Activated naive CD4-positive, alpha-beta T cell treated with anti-CD3 and anti-CD28 coated beads, Interleukin-2, amount 50 U/mL, for 24 hours (primary cell): ENCODE measurements around the gene CCDC27.
A peak's percentile ranks its signal among the peaks of the same experiment; 100 is the strongest.

Source experiments
- H3K27ac Mint-ChIP-seq: one replicate; pipeline ENCODE4 v1.8.0; 2021; ENCODE audit warnings: mild to moderate bottlenecking, mixed read lengths
- H3K27me3 Mint-ChIP-seq: one replicate; pipeline ENCODE4 v1.8.0; 2021; ENCODE audit warnings: mixed read lengths
- H3K36me3 Mint-ChIP-seq: one replicate; pipeline ENCODE4 v1.8.0; 2021; ENCODE audit warnings: mixed read lengths
- H3K4me1 Mint-ChIP-seq: one replicate; pipeline ENCODE4 v1.8.0; 2021; ENCODE audit warnings: mixed read lengths
- H3K4me3 Mint-ChIP-seq: one replicate; pipeline ENCODE4 v1.8.0; 2021; ENCODE audit warnings: mild to moderate bottlenecking, mixed read lengths
- H3K9me3 Mint-ChIP-seq: one replicate; pipeline ENCODE4 v1.8.0; 2021; ENCODE audit warnings: mixed read lengths

CCDC27 gene

DNA sequence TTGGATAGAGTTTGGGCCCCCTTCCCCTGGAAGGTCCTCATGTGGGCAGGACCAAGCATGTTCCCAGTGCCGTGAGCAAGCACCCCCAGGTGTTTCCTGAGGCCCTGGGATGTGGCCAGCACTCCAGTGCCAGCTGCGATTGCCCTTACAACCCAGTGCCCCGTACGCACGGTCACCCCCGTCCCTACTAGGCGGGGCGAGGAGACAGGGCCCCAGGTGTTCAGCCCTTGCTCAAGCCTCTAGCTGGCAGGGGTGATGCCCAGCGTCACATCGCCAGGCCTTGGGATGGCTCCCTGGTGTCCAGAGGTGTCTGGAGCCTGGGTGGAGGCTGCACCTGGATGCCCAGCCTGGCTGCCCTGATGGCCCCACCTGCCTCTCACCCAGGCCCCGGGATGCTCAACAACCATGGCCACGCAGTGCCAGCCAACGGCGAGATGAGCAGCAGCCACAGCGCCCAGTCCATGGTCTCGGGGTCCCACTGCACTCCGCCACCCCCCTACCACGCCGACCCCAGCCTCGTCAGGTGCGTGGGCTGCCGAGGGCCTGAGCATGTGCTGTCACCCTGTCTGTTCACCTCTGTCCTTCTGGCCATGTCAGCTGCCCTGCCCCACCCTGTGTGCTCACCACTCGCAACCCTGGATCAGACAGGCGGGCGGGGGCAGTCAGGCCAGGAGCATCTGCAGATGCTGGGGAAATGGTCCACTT, 21.6 kb upstream of the CCDC27 start:
- H3K27me3 Mint-ChIP-seq: peaks cover 1% of the 10 kb centered on the region
- no peak overlapping the region for H3K4me3 Mint-ChIP-seq
- no peak overlapping the region for H3K27ac Mint-ChIP-seq
- no peaks in the 10 kb centered on the region for H3K9me3 Mint-ChIP-seq
- H3K4me1 Mint-ChIP-seq: no peaks in the 10 kb centered on the region
- H3K36me3 Mint-ChIP-seq: no peaks in the 10 kb centered on the region

DNA sequence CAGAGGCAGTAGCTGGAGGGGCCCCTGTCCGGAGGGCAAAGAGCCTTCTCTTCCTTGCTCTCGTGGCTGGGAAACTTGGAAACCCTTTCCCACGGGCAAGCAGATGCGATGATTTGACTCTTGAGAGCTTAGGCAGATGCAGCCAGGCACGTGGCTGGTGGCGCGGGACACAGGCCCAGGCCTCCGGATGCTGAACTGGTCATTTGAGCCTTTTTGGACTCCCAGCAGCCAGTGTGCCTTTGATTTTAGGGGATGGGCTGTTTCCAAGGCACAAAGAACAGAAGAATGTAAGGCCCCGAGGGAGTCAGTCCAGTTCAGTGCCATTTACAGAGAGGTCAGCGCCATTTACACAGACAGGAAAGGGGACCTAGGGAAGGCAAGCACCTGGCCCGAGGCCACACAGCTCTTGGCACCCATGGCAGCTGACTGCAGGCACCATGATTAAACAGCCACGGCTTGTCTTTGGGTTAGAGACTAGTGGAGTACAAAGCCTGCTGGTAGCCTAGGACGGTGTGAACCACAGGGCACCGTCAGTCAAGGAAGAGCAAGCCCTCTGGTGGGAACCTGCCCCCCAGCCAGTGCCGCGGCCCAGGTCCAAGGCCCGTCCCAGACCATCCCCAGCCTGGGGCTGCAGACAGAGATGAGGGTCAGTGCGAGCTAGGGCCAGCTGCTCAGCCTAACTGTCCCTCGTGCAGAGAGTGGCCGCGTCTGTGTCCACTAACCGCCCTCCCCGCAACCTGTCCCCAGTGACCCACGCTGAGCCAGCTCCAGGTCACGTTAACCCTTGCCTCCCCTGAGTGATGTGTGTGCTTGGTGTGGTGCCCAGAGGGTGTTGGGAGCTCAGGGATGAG, 20.4 kb upstream of the CCDC27 start:
- Mint-ChIP-seq H3K36me3 (no peaks in the 10 kb centered on the region), H3K27ac (no peak overlapping the region), H3K4me3 (no peak overlapping the region), H3K9me3 (no peaks in the 10 kb centered on the region), H3K27me3 (peaks cover 1% of the 10 kb centered on the region), H3K4me1 (no peaks in the 10 kb centered on the region)

GRCh38 chr1:3732434-3733093, 19.7 kb upstream of the CCDC27 start:
- H3K27me3 Mint-ChIP-seq: peaks cover 1% of the 10 kb centered on the region
- H3K9me3 Mint-ChIP-seq: no peaks in the 10 kb centered on the region
- no peaks in the 10 kb centered on the region for H3K36me3 Mint-ChIP-seq
- no peak overlapping the region for H3K27ac Mint-ChIP-seq
- no peaks in the 10 kb centered on the region for H3K4me1 Mint-ChIP-seq
- no peak overlapping the region for H3K4me3 Mint-ChIP-seq

DNA sequence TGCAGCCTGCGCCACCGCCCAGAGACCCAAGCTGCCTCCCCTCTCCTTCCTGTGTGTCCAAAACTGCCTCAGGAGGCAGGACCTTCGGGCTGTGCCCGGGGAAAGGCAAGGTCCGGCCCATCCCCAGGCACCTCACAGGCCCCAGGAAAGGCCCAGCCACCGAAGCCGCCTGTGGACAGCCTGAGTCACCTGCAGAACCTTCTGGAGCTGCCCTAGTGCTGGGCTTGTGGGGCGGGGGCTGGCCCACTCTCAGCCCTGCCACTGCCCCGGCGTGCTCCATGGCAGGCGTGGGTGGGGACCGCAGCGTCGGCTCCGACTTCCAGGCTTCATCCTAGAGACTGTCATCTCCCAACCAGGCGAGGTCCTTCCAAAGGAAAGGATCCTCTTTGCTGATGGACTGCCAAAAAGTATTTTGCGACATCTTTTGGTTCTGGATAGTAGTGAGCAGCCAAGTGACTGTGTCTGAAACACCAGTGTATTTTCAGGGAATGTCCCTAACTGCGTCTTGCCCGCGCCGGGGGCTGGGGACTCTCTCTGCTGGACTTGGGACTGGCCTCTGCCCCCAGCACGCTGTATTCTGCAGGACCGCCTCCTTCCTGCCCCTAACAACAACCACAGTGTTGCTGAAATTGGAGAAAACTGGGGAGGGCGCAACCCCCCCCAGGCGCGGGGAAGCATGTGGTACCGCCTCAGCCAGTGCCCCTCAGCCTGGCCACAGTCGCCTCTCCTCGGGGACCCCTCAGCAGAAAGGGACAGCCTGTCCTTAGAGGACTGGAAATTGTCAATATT, 19.0 kb upstream of the CCDC27 start:
- Mint-ChIP-seq H3K27me3 (peaks cover 1% of the 10 kb centered on the region), H3K4me3 (no peak overlapping the region), H3K27ac (no peak overlapping the region)

GRCh38 chr1:3733883-3734589, 18.2 kb upstream of the CCDC27 start:
- Mint-ChIP-seq H3K4me3 (no peak overlapping the region), H3K27me3 (no peaks in the 10 kb centered on the region), H3K36me3 (no peaks in the 10 kb centered on the region), H3K9me3 (no peaks in the 10 kb centered on the region), H3K27ac (no peak overlapping the region), H3K4me1 (no peaks in the 10 kb centered on the region)

More for the DNA sequence above, 19.0 kb upstream of the CCDC27 start:
- Mint-ChIP-seq H3K9me3 (no peaks in the 10 kb centered on the region), H3K4me1 (no peaks in the 10 kb centered on the region), H3K36me3 (no peaks in the 10 kb centered on the region)

GRCh38 chr1:3734602-3735001, 17.6 kb upstream of the CCDC27 start:
- H3K4me1 Mint-ChIP-seq: no peaks in the 10 kb centered on the region
- no peak overlapping the region for H3K4me3 Mint-ChIP-seq
- H3K36me3 Mint-ChIP-seq: no peaks in the 10 kb centered on the region
- no peaks in the 10 kb centered on the region for H3K9me3 Mint-ChIP-seq
- no peak overlapping the region for H3K27ac Mint-ChIP-seq
- H3K27me3 Mint-ChIP-seq: no peaks in the 10 kb centered on the region

DNA sequence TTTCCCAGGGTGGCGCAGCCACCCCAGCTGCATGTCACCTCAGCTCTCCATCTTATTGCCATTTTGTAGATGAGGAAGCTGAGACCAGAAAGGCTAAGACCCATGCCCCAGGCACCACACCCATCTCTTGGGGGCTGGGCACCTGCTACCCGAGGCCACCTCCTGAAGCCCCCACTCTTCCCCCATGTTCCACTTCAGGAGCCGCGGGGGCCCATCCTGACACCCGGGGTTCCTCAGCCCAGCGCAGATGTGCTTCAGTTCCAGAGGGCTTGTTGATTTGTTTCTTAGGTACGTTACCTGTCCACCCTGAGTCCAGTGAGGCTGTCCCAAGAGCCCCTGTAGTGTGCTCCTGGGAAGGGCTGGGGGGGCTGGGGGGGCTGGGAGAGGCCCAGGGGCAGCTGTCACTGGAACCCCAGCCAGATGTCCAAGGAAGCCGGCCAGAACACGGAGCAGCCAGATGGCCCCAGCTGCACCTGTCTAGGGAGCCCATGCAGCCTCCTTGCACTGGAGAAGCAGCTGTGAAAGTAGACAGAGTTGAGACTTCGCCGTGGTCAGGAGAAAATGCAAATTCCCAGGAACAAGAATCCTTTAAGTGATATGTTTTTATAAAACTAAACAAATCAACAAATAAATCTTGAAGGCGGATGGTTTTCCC, 17.1 kb upstream of the CCDC27 start:
- Mint-ChIP-seq H3K27ac (no peak overlapping the region), H3K4me1 (no peaks in the 10 kb centered on the region), H3K9me3 (no peaks in the 10 kb centered on the region), H3K27me3 (no peaks in the 10 kb centered on the region), H3K4me3 (no peak overlapping the region), H3K36me3 (no peaks in the 10 kb centered on the region)

- Mint-ChIP-seq H3K4me3 (no peak overlapping the region), H3K4me1 (no peaks in the 10 kb centered on the region), H3K9me3 (no peaks in the 10 kb centered on the region)
These were observed 16.6 kb upstream of the CCDC27 start for GRCh38 chr1:3735688-3736087.

GRCh38 chr1:3736131-3736561, 16.1 kb upstream of the CCDC27 start:
- Mint-ChIP-seq H3K4me3 (no peak overlapping the region), H3K27me3 (no peaks in the 10 kb centered on the region), H3K36me3 (no peaks in the 10 kb centered on the region), H3K9me3 (no peaks in the 10 kb centered on the region), H3K27ac (no peak overlapping the region), H3K4me1 (no peaks in the 10 kb centered on the region)

More at GRCh38 chr1:3735688-3736087, 16.6 kb upstream of the CCDC27 start:
- no peak overlapping the region for H3K27ac Mint-ChIP-seq
- no peaks in the 10 kb centered on the region for H3K27me3 Mint-ChIP-seq
- H3K36me3 Mint-ChIP-seq: no peaks in the 10 kb centered on the region

DNA sequence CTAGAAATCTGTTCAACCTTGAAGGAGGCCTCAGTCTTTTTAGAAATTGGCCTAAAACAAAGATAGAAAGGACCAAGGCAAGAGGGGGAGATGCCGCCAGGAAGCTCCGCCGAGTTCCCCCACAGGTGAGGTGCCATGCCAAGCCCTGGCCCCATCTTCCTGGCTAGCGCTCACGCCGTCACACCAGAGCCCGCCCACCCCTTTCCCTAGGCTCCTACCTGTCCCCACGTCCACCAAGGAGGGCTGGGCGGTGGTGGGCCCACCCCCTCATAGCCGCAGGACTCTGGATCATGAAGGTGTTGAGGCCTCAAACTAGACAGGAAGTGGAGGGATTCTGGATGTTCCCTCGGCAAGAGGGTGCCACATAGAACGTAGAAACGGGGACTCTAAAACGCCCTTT, 15.5 kb upstream of the CCDC27 start:
- no peaks in the 10 kb centered on the region for H3K4me1 Mint-ChIP-seq

DNA sequence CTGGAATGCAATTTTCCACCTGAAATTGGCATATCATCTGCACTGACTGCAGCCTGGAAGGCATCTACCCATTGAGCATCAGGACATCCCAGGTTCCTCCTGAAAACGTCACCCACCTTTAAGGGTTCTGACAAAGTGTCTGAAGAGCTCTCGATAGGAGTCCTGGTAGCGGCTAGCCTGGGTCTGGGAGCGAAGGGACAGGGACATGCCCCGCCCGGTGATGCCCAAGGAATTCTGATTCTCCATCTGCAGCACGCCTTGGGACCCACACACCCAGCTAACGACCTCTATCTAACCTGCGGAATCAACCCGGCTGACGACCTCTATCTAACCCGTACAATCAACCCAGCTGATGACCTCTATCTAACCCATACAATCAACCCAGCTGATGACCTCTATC, 13.3 kb upstream of the CCDC27 start:
- Mint-ChIP-seq H3K9me3 (no peaks in the 10 kb centered on the region), H3K27ac (no peak overlapping the region), H3K36me3 (no peaks in the 10 kb centered on the region), H3K27me3 (no peaks in the 10 kb centered on the region), H3K4me3 (no peak overlapping the region), H3K4me1 (peaks cover 4% of the 10 kb centered on the region)

More for the DNA sequence above, 15.5 kb upstream of the CCDC27 start:
- H3K36me3 Mint-ChIP-seq: no peaks in the 10 kb centered on the region
- H3K9me3 Mint-ChIP-seq: no peaks in the 10 kb centered on the region
- H3K27me3 Mint-ChIP-seq: no peaks in the 10 kb centered on the region
- no peak overlapping the region for H3K27ac Mint-ChIP-seq
- no peak overlapping the region for H3K4me3 Mint-ChIP-seq

DNA sequence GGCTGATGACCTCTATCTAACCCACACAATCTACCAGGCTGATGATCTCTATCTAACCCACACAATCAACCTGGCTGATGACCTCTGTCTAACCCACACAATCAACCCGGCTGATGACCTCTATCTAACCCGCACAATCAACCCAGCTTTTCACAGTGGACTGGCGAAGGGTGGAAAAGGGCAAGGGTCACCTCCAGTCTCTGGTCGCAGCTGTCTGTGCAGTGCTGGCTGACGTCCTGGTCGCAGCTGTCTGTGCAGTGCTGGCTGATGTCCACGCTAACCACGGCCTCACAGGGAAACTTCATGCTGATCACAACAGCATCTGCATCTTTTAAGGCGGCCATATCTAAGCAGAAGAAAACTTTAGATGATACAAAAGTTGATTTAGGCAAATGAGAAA, 12.2 kb upstream of the CCDC27 start:
- Mint-ChIP-seq H3K4me1 (peaks cover 11% of the 10 kb centered on the region), H3K9me3 (no peaks in the 10 kb centered on the region), H3K27ac (no peak overlapping the region), H3K4me3 (no peak overlapping the region), H3K36me3 (no peaks in the 10 kb centered on the region), H3K27me3 (no peaks in the 10 kb centered on the region)

DNA sequence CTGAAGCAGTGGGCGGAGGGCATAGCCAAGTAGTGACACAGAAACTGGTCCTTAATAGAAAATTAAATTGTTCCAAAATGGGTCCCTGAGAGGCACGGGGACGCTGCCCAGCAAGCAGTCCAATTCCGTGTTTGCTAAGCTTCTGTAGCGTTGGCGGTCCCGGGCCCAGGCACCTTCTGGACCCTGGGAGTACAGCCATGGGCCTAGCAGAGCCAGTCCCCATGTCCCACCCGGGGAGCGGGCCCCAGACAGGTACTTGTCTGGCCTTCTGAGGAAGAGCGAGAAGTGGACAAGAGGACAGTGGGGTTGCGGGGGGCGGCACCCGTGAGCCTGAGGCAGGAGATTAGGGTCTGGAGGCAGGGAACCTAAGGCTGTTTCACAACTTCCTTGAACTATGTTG, 11.5 kb upstream of the CCDC27 start:
- H3K27ac Mint-ChIP-seq: no peak overlapping the region

DNA sequence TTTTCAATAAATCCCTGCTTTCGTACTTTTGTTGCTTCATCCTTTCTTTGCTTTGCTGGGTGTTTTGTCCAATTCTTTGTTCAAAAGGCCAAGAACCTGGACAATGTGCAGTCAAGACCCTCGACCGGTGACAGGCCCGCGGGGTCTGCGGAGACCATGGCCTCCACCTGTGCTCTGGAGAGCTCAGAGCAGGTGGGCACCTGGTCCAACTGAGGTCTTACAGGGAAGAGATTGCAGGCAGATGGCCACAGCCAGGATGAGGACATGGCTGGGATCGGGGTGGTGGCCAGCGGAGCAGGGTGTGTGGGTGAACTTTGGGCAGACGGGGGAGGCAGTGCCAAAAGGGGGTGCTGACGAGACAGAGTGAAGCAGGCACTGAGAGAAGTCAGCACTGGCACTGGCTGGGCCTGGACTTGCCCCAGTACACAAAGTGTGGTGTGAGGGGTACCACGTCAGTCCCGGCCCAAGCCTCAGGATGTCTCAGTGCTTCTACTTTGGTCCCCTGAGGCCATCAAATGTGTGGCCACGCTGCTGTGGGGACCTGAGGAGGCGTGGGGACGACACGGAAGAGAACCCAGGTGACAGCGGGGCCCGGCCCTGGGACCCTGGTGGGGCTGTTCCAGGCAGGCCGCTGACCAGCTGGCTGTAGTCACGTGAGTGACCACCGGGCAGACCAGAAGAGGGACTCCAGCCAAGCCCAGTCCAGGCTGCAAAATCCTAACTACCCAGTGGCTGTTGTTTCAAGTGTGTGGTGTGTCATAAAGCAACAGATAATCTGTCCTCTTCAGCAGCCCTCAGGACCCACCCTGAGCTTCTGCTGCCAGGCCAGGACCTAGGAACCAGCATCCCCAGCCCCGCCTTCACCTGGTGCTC, 10.4 kb upstream of the CCDC27 start:
- peak overlapping the region; percentile 46 for H3K27ac Mint-ChIP-seq
- H3K36me3 Mint-ChIP-seq: no peaks in the 10 kb centered on the region
- no peaks in the 10 kb centered on the region for H3K27me3 Mint-ChIP-seq
- no peak overlapping the region for H3K4me3 Mint-ChIP-seq
- no peaks in the 10 kb centered on the region for H3K9me3 Mint-ChIP-seq
- H3K4me1 Mint-ChIP-seq: peaks cover 23% of the 10 kb centered on the region

More for the DNA sequence above, 11.5 kb upstream of the CCDC27 start:
- no peaks in the 10 kb centered on the region for H3K9me3 Mint-ChIP-seq
- H3K27me3 Mint-ChIP-seq: no peaks in the 10 kb centered on the region
- no peak overlapping the region for H3K4me3 Mint-ChIP-seq
- peaks cover 18% of the 10 kb centered on the region for H3K4me1 Mint-ChIP-seq
- H3K36me3 Mint-ChIP-seq: no peaks in the 10 kb centered on the region
